Mesodermal cell (in vitro differentiated cells): ENCODE results near the gene INHA.

ENCODE experiments used
- H3K27ac ChIP-seq: 2 replicates; pipeline ENCODE4 v1.7.0; 2013; ENCODE audit warnings: mild to moderate bottlenecking, low read depth, low read length, moderate library complexity; ENCODE audit not compliant: severe bottlenecking
- H3K36me3 ChIP-seq: 2 replicates; pipeline ENCODE4 v1.7.1; 2013; ENCODE audit warnings: mild to moderate bottlenecking, low read length, moderate library complexity; ENCODE audit not compliant: control insufficient read depth, insufficient read depth
- H3K4me1 ChIP-seq: one replicate; pipeline ENCODE4 v1.7.1; 2013; ENCODE audit warnings: mild to moderate bottlenecking, low read length; ENCODE audit not compliant: insufficient read depth, control insufficient read depth, poor library complexity, severe bottlenecking
- H3K4me3 ChIP-seq: 2 replicates; pipeline ENCODE4 v1.7.0; 2013; ENCODE audit warnings: low read length, control low read depth, mild to moderate bottlenecking; ENCODE audit not compliant: insufficient read depth, poor library complexity, severe bottlenecking; ENCODE audit errors: extremely low read depth
- H3K9me3 ChIP-seq: 2 replicates; pipeline ENCODE4 v1.7.1; 2013; ENCODE audit warnings: mild to moderate bottlenecking, low read length, moderate library complexity; ENCODE audit not compliant: control insufficient read depth
- WGBS, 2 experiments: methylation state at CpG; one replicate each; pipeline ENCODE4 v1.1.5; 2013; ENCODE audit warnings: missing lambda C conversion rate in 2 of 2; ENCODE audit not compliant: insufficient coverage in 2 of 2; 5-methylcytosine and 5-hydroxymethylcytosine counted together

The INHA gene

GRCh38 chr2:219569635-219570034, 2.5 kb upstream of the INHA start:
- no peaks in the 10 kb centered on the region for H3K9me3 ChIP-seq
- H3K4me1 ChIP-seq: peaks cover 22% of the 10 kb centered on the region
- H3K36me3 ChIP-seq: peaks cover 47% of the 10 kb centered on the region
- WGBS, 2 experiments: 74 to 94% methylated on average over 4 of the region's 6 CpGs
- H3K4me3 ChIP-seq: peak overlapping the region; percentile 58
- H3K27ac ChIP-seq: no peak overlapping the region

GRCh38 chr2:219570194-219570923, 1.8 kb upstream of the INHA start:
- WGBS, 2 experiments: 15 to 34% methylated on average over 41 to 91 of the region's 95 CpGs
- Histone ChIP-seq H3K9me3 (no peaks in the 10 kb centered on the region), H3K27ac (no peak overlapping the region), H3K4me3 (peak overlapping the region; percentile 58), H3K4me1 (peaks cover 22% of the 10 kb centered on the region), H3K36me3 (peaks cover 40% of the 10 kb centered on the region)

- 0% methylated on average over 21 to 29 of the region's 55 CpGs for WGBS, 2 experiments
- H3K27ac ChIP-seq: no peak overlapping the region
- H3K36me3 ChIP-seq: peaks cover 39% of the 10 kb centered on the region
- peak overlapping the region; percentile 58 for H3K4me3 ChIP-seq
- peaks cover 22% of the 10 kb centered on the region for H3K4me1 ChIP-seq
- H3K9me3 ChIP-seq: no peaks in the 10 kb centered on the region
Observed at GRCh38 chr2:219570924-219571310, 1.2 kb upstream of the INHA start.

- 5 to 8% methylated on average over 17 to 33 of the region's 42 CpGs for WGBS, 2 experiments
- Histone ChIP-seq H3K4me1 (peaks cover 24% of the 10 kb centered on the region), H3K27ac (peak within 1 kb of the TSS; percentile 89)
Observed at GRCh38 chr2:219571311-219572236, 536 bp upstream of the INHA start, which contains the start of gene OBSL1. Gene OBSL1, minus strand, starts transcription at chr2:219571539. Its CDS starts 307 bp downstream, at chr2:219571232.

GRCh38 chr2:219573166-219573565, 1.1 kb downstream of the INHA start:
- 92% methylated on average over 2 to 4 of the region's 5 CpGs for WGBS, 2 experiments

More at GRCh38 chr2:219571311-219572236, 536 bp upstream of the INHA start, which contains the start of gene OBSL1:
- Histone ChIP-seq H3K4me3 (peak within 1 kb of the TSS; percentile 58), H3K9me3 (no peaks in the 10 kb centered on the region), H3K36me3 (peaks cover 34% of the 10 kb centered on the region)

GRCh38 chr2:219574484-219575311, 2.6 kb downstream of the INHA start:
- Histone ChIP-seq H3K4me3 (no peak overlapping the region), H3K27ac (no peak overlapping the region), H3K9me3 (no peaks in the 10 kb centered on the region), H3K36me3 (peaks cover 5% of the 10 kb centered on the region), H3K4me1 (peaks cover 29% of the 10 kb centered on the region)
- WGBS, 2 experiments: 90 to 94% methylated on average over 20 of the region's 22 CpGs

More at GRCh38 chr2:219573166-219573565, 1.1 kb downstream of the INHA start:
- no peaks in the 10 kb centered on the region for H3K9me3 ChIP-seq
- H3K4me3 ChIP-seq: no peak overlapping the region
- H3K4me1 ChIP-seq: peaks cover 31% of the 10 kb centered on the region
- no peak overlapping the region for H3K27ac ChIP-seq
- peaks cover 20% of the 10 kb centered on the region for H3K36me3 ChIP-seq

GRCh38 chr2:219575566-219576504, 3.7 kb downstream of the INHA start:
- Histone ChIP-seq H3K36me3 (no peaks in the 10 kb centered on the region), H3K4me1 (peaks cover 25% of the 10 kb centered on the region), H3K4me3 (no peak overlapping the region), H3K27ac (no peak overlapping the region), H3K9me3 (no peaks in the 10 kb centered on the region)
- WGBS, 2 experiments: 91 to 96% methylated on average over 4 to 5 of the region's 6 CpGs

- Histone ChIP-seq H3K9me3 (no peaks in the 10 kb centered on the region), H3K4me3 (no peak overlapping the region), H3K27ac (peak overlapping the region; percentile 49), H3K4me1 (peaks cover 23% of the 10 kb centered on the region), H3K36me3 (no peaks in the 10 kb centered on the region)
- WGBS, 2 experiments: 38 to 48% methylated on average over 5 to 11 of the region's 15 CpGs
Observed at GRCh38 chr2:219576505-219577388, 4.6 kb downstream of the INHA start.
